Tibial nerve (tissue), 4 donors: ENCODE data around the gene PAQR9. TPM values are rescaled to one million over a fixed set of nuclear protein-coding genes. Genes with fewer than 3 reads are reported as not detected.

Experiments used
- DNase-seq, 2 donors: peaks; one replicate each; pipeline ENCODE4 v3.0.0-alpha.2; 2019; ENCODE audit warnings: low spot score in 2 of 2
- H3K27ac ChIP-seq, 4 donors: fragments of 200-600 bp; sonication (generic) in 3 of 4; one replicate each; pipeline ENCODE4 v1.5.1; 2017 to 2019; ENCODE audit warnings: mild to moderate bottlenecking in 1 of 4
- H3K27me3 ChIP-seq, 2 donors: fragments of 200-600 bp; sonication (generic) in 1 of 2; one replicate each; pipeline versions ENCODE4 v1.5.1 to v1.6.0; 2017 to 2019
- H3K36me3 ChIP-seq, 3 donors: fragments of 200-600 bp; sonication (generic); one replicate each; pipeline ENCODE4 v1.5.1; 2018 to 2019
- H3K4me1 ChIP-seq, 4 donors: fragments of 200-600 bp; sonication (generic) in 3 of 4; one replicate each; pipeline ENCODE4 v1.5.1; 2017 to 2019
- H3K4me3 ChIP-seq, 4 donors: fragments of 200-600 bp; sonication (generic) in 3 of 4; one replicate each; pipeline ENCODE4 v1.5.1; 2017 to 2019; ENCODE audit warnings: mild to moderate bottlenecking in 1 of 4, moderate library complexity in 1 of 4
- H3K9me3 ChIP-seq, 4 donors: fragments of 200-600 bp; sonication (generic) in 3 of 4; one replicate each; pipeline ENCODE4 v1.5.1; 2017 to 2019
- EP300 ChIP-seq, 2 donors: sonication (generic); formaldehyde crosslinking; IDR thresholded peaks; one replicate each; pipeline ENCODE4 v1.6.1; 2017; ENCODE audit warnings: antibody characterized with exemption in 2 of 2, mild to moderate bottlenecking in 1 of 2
- POLR2A ChIP-seq, 2 donors: fragments of 450-650 bp; IDR thresholded peaks; one replicate each; pipeline ENCODE4 v1.6.1; 2017; ENCODE audit warnings: antibody characterized with exemption in 2 of 2, mild to moderate bottlenecking in 2 of 2, moderate library complexity in 2 of 2
- WGBS, 2 donors: methylation state at CpG; one replicate each; pipeline ENCODE4 v1.1.5; 2018; 5-methylcytosine and 5-hydroxymethylcytosine counted together
- total RNA-seq, 4 donors: library from RNA; depleted of rRNA; stranded (reverse); fragments of >200 nt; gene quantifications; one replicate each; pipeline ENCODE4 v1.1.0, GENCODE V29; 2016
- TF ChIP-seq, protein P1 (sequence below), 5 experiments: fragments of 200-600 bp in 3 of 5; fragments of 450-650 bp in 2 of 5; sonication (generic) in 3 of 5; IDR thresholded peaks; one replicate each; pipeline ENCODE4 v1.5.1; 2016 to 2019; ENCODE audit warnings: antibody characterized with exemption in 5 of 5, mild to moderate bottlenecking in 3 of 5, moderate library complexity in 2 of 5

Gene PAQR9
- total RNA-seq, 4 donors from 2014 or later: not detected

DNA sequence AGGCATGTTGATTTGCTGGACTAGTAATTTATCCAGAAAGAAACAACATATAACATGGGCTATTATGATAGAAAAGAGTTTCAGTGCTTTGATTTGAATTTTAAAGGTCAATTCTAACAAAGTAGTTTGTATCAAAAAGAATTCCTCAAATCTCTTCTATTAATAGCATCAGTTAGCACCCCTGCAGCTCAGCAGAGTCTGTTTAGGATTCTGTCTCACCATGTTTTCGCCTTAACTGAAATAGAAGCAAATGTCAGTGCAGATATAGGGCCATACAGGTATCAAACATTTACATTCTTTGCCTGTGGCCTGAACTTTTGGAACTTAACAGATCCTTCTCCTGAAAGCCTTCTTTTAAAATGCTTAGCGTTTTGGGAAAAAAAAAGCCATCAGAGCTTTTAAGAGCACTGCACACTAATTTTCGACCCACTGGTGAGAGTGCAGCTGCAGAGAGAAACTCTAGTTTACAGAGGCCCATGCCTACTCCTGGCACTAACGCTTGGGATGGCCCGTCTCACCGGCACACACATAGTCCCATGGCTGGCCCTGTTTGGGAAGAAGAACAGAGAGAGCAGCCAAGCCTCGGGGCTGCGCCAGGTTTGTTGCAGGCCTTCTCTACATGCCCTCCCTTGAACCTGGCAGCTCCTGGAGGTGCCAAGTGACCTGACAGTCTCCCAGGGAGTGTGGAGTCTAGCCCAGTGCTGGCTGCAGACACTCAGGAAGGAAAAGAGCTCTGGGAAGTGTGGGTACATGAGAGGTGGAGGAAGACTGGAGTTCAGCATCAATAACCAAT, 9.9 kb upstream of the PAQR9 start:
- Histone ChIP-seq H3K4me3 (no peak overlapping the region), H3K9me3 (no peaks in the 10 kb centered on the region), H3K27ac (no peak overlapping the region), H3K4me1 (peaks cover 0 to 5% (median 0%) of the 10 kb centered on the region in 4 donors), H3K27me3 (no peaks in the 10 kb centered on the region), H3K36me3 (no peaks in the 10 kb centered on the region)
- no peak for DNase-seq
- WGBS, 2 donors: 74 to 79% methylated on average over 7 to 8 of the region's 8 CpGs
- TF ChIP-seq, protein P1, sequence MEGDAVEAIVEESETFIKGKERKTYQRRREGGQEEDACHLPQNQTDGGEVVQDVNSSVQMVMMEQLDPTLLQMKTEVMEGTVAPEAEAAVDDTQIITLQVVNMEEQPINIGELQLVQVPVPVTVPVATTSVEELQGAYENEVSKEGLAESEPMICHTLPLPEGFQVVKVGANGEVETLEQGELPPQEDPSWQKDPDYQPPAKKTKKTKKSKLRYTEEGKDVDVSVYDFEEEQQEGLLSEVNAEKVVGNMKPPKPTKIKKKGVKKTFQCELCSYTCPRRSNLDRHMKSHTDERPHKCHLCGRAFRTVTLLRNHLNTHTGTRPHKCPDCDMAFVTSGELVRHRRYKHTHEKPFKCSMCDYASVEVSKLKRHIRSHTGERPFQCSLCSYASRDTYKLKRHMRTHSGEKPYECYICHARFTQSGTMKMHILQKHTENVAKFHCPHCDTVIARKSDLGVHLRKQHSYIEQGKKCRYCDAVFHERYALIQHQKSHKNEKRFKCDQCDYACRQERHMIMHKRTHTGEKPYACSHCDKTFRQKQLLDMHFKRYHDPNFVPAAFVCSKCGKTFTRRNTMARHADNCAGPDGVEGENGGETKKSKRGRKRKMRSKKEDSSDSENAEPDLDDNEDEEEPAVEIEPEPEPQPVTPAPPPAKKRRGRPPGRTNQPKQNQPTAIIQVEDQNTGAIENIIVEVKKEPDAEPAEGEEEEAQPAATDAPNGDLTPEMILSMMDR (IDR thresholded peaks at IDR 0.05): no peak
- TF ChIP-seq EP300 (IDR thresholded peaks at IDR 0.05) (no peak), POLR2A (IDR thresholded peaks at IDR 0.05) (no peak)

GRCh38 chr3:142972092-142972753, 8.7 kb upstream of the PAQR9 start:
- H3K4me3 ChIP-seq: no peak overlapping the region
- WGBS, 2 donors: 75 to 78% methylated on average over 5 to 7 of the region's 7 CpGs
- H3K4me1 ChIP-seq: peaks cover 0 to 5% (median 0%) of the 10 kb centered on the region in 4 donors
- H3K9me3 ChIP-seq: no peaks in the 10 kb centered on the region
- TF ChIP-seq POLR2A (IDR thresholded peaks at IDR 0.05): no peak
- TF ChIP-seq, protein P1 (IDR thresholded peaks at IDR 0.05): no peak
- no peak for TF ChIP-seq EP300 (IDR thresholded peaks at IDR 0.05)
- no peaks in the 10 kb centered on the region for H3K27me3 ChIP-seq
- no peak overlapping the region for H3K27ac ChIP-seq
- DNase-seq: no peak
- no peaks in the 10 kb centered on the region for H3K36me3 ChIP-seq

DNA sequence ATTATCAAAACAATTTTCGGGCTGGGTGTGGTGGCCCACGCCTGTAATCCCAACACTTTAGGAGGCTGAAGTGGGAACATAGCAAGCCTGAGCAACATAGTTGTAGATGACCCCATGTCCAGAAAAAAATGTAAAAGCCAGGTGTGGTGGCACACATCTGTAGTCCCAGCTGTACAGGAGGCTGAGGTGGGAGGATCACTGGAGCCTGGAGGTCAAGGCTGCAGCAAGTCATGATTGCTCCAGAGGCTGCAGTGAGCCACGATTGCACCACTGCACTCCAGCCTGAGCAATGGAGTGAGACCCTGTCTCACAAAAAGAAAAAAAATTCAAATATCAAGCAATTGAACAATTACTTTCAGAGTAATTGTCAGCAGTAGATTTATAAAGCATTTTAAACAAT, 8.0 kb upstream of the PAQR9 start:
- Histone ChIP-seq H3K4me3 (no peak overlapping the region), H3K9me3 (no peaks in the 10 kb centered on the region), H3K27me3 (peaks cover 0 to 1% of the 10 kb centered on the region in 2 donors), H3K4me1 (peaks cover 0 to under 1% (median 0%) of the 10 kb centered on the region in 4 donors), H3K27ac (no peak overlapping the region), H3K36me3 (no peaks in the 10 kb centered on the region)
- DNase-seq: no peak
- 77 to 86% methylated on average over 3 of the region's 3 CpGs for WGBS, 2 donors
- TF ChIP-seq, protein P1 (IDR thresholded peaks at IDR 0.05): no peak
- no peak for TF ChIP-seq POLR2A (IDR thresholded peaks at IDR 0.05)
- no peak for TF ChIP-seq EP300 (IDR thresholded peaks at IDR 0.05)

DNA sequence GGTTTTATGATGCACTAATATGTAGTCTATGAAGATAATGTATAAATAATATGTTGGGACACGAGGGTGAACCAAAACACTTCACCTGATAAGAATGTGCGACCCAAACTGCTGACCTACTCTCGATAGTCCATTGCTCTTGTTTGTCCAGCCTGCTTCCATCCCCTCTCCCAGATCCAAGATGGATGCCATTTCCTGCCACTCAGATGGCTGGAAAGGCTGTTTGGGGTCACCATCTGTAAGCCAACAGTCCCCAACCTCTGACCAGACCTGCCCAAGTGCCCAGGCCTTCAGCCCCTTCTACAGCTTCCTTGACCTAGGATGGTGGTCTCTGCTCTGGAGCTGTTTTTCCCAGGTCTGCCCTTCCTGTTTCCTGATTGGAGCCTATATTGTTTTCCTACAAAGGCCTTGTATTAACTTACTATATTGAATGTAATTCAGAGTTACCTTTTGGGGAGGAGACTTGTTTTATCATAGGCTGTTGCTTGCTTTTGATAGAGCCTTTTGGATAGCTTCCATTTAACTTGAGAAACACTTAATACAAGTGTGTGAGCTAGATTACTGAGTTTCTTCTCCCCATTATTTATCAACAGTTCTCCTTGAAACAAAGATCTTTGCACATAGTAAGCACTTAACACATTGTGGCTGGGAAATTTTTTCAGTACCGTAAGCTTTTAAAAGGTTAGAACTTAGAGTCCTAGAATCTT, 5.0 kb upstream of the PAQR9 start:
- H3K27me3 ChIP-seq: peaks cover 0 to 30% of the 10 kb centered on the region in 2 donors
- no peaks in the 10 kb centered on the region for H3K9me3 ChIP-seq
- H3K4me1 ChIP-seq: peaks cover 0 to 9% (median 0%) of the 10 kb centered on the region in 4 donors
- no peaks in the 10 kb centered on the region for H3K36me3 ChIP-seq
- H3K27ac ChIP-seq: no peak overlapping the region
- H3K4me3 ChIP-seq: no peak overlapping the region
- TF ChIP-seq, protein P1 (IDR thresholded peaks at IDR 0.05): no peak
- TF ChIP-seq EP300 (IDR thresholded peaks at IDR 0.05): no peak
- no peak for TF ChIP-seq POLR2A (IDR thresholded peaks at IDR 0.05)
- no peak for DNase-seq
- 77 to 81% methylated on average over 4 of the region's 4 CpGs for WGBS, 2 donors
